K562 (cell line): Measurements from ENCODE around the gene SHISA8. TPM values are rescaled to one million over a fixed set of nuclear protein-coding genes. Genes with fewer than 3 reads are reported as not detected.
"Not testable (repeated sequence)": the region's sequence is repeated elsewhere in the genome, so short reads cannot be mapped to it uniquely, and the experiment has no call there.

ENCODE experiments used
- ATAC-seq: fragments of 200-7000 bp; cut with Tn5 transposase; 3 replicates; pipeline ENCODE4 v1.9.1; 2020; ENCODE audit warnings: moderate library complexity
- BruUV-seq: library from RNA; stranded (reverse); fragments of 400-500 nt; replicated peaks from 2 replicates; lab custom pipeline; 2021; lab: Mats Ljungman, UMichigan
- CTCF ChIA-PET: fragments of 300-600 bp; formaldehyde crosslinking; extraction: SDS; loops from one replicate; lab custom pipeline; 2021; ENCODE audit warnings: low intra/inter-chr PET ratio; lab: Yijun Ruan, JAX
- POLR2A ChIA-PET: fragments of 300-600, 350-650 bp; sonication (Branson Sonifier 250); formaldehyde crosslinking; extraction: SDS; loops from one replicate; lab custom pipeline; 2021; ENCODE audit warnings: antibody characterized with exemption, inconsistent platforms; lab: Yijun Ruan, JAX
- DNase-seq, 4 experiments: peaks; one replicate each; pipeline versions ENCODE4 v3.0.0 to v3.0.0-alpha.2; 2011 to 2018; ENCODE audit warnings: low spot score in 3 of 4, mixed read lengths in 3 of 4; ENCODE audit errors: extremely low read depth in 1 of 4
- FAIRE-seq: peaks from 2 replicates; lab custom pipeline; 2011; peaks lifted over from hg19 to GRCh38; lab: Jason Lieb, UNC
- H2AFZ ChIP-seq: 2 replicates; pipeline ENCODE4 v1.6.0; 2011; ENCODE audit warnings: low read depth, low read length, control low read depth, inconsistent platforms
- H3K27ac ChIP-seq: fragments of 200-600 bp; 3 replicates; pipeline ENCODE4 v1.8.0; 2011; ENCODE audit warnings: low read depth, mild to moderate bottlenecking, control low read depth, inconsistent platforms, low read length, moderate library complexity, mixed read lengths; ENCODE audit errors: extremely low read depth
- H3K27me3 ChIP-seq, 2 experiments: fragments of 300-600 bp in 1 of 2; 2 replicates in 1 of 2; 3 replicates in 1 of 2; pipeline versions ENCODE4 v1.6.0 to v1.8.0; 2011; ENCODE audit warnings: inconsistent platforms in 2 of 2, low read length in 2 of 2, mild to moderate bottlenecking in 1 of 2, mixed read lengths in 1 of 2, moderate library complexity in 1 of 2; ENCODE audit not compliant: control insufficient read depth in 2 of 2, insufficient read depth in 2 of 2
- H3K36me3 ChIP-seq: fragments of 300-600 bp; 3 replicates; pipeline ENCODE4 v1.8.0; 2011; ENCODE audit warnings: mild to moderate bottlenecking, low read length, inconsistent platforms; ENCODE audit not compliant: control insufficient read depth, insufficient read depth
- H3K4me1 ChIP-seq, 2 experiments: fragments of 200-600 bp in 1 of 2; replicated peaks in 1 of 2; 2 replicates in 1 of 2; 3 replicates in 1 of 2; pipeline versions ENCODE4 v1.5.1 to v1.8.0; 2011; ENCODE audit warnings: inconsistent platforms in 2 of 2, low read length in 2 of 2, mild to moderate bottlenecking in 1 of 2, mixed read lengths in 1 of 2, moderate library complexity in 1 of 2; ENCODE audit not compliant: control insufficient read depth in 2 of 2, insufficient read depth in 2 of 2
- H3K4me2 ChIP-seq: 2 replicates; pipeline ENCODE4 v1.6.1; 2011; ENCODE audit warnings: low read length, control low read depth, inconsistent platforms, mixed read lengths; ENCODE audit not compliant: insufficient read depth
- H3K4me3 ChIP-seq: fragments of 200-600 bp; sonication (generic), shearing (Covaris generic); 2 replicates; pipeline ENCODE4 v1.5.1; 2016; ENCODE audit warnings: control low read depth, inconsistent platforms
- H3K79me2 ChIP-seq: fragments of 200-600 bp; 3 replicates; pipeline ENCODE4 v1.8.0; 2011; ENCODE audit warnings: low read length, inconsistent platforms; ENCODE audit not compliant: control insufficient read depth, insufficient read depth
- H3K9ac ChIP-seq, 2 experiments: 2 replicates each; pipeline versions ENCODE4 v1.6.0 to v1.6.1; 2011; ENCODE audit warnings: low read depth in 2 of 2, low read length in 2 of 2, control low read depth in 1 of 2, inconsistent platforms in 1 of 2, mild to moderate bottlenecking in 1 of 2, mixed read lengths in 1 of 2; ENCODE audit not compliant: insufficient read depth in 1 of 2
- H3K9me1 ChIP-seq: one replicate; pipeline ENCODE4 v1.6.0; 2011; ENCODE audit warnings: inconsistent platforms, mild to moderate bottlenecking, low read length, moderate library complexity; ENCODE audit not compliant: control insufficient read depth, insufficient read depth
- H3K9me3 ChIP-seq: replicated peaks from 2 replicates; pipeline ENCODE4 v1.5.1; 2011; ENCODE audit warnings: low read depth, low read length, inconsistent platforms; ENCODE audit not compliant: control insufficient read depth, insufficient read depth
- H4K20me1 ChIP-seq: replicated peaks from 2 replicates; pipeline ENCODE4 v1.6.1; 2011; ENCODE audit warnings: low read length, inconsistent platforms, mixed read lengths; ENCODE audit not compliant: control insufficient read depth, insufficient read depth
- ASH1L ChIP-seq: fragments of 450-650 bp; IDR thresholded peaks from 2 replicates; pipeline ENCODE4 v1.6.1; 2018; ENCODE audit warnings: borderline replicate concordance, mild to moderate bottlenecking, low read depth; ENCODE audit not compliant: partially characterized antibody
- CSDE1 ChIP-seq, 2 experiments: fragments of 450-650 bp; IDR thresholded peaks; 2 replicates each; pipeline ENCODE4 v1.6.1; 2016; ENCODE audit warnings: mild to moderate bottlenecking in 1 of 2
- JUNB ChIP-seq: fragments of 450-650 bp; formaldehyde crosslinking; conservative IDR thresholded peaks from 2 replicates; pipeline ENCODE4 v1.4.0; 2020; ENCODE audit warnings: mild to moderate bottlenecking
- MTA1 ChIP-seq: fragments of 450-650 bp; IDR thresholded peaks from 2 replicates; pipeline ENCODE4 v1.6.1; 2017; ENCODE audit warnings: borderline replicate concordance
- WGBS: fragments of 100-300 bp; shearing (Covaris generic); methylation state at CpG from one replicate; pipeline ENCODE4 v1.1.6; 2016; ENCODE audit warnings: low coverage, mixed read lengths; ENCODE audit not compliant: insufficient coverage; ENCODE audit errors: missing lambda C conversion rate; 5-methylcytosine and 5-hydroxymethylcytosine counted together
- in situ Hi-C: fragments of 300-500 bp; cut with MboI; formaldehyde crosslinking; loops from 4 replicates; pipeline ENCODE4 v1.15.0; 2018; ENCODE audit warnings: inconsistent platforms, mixed read lengths
- intact Hi-C: fragments of 100-400 bp; cut with micrococcal nuclease; formaldehyde crosslinking; loops from 2 replicates; pipeline ENCODE4 v1.14.2; 2022
- polyA plus RNA-seq, 8 experiments: library from polyadenylated mRNA; depleted of rRNA in 4 of 8; stranded (reverse) in 5 of 8; unstranded in 3 of 8; fragments of >200 nt; fragmentation: Nextera tagmentation in 2 of 8; fragmentation: Illumina TruSeq in 1 of 8; extraction: Ambion mirVana in 2 of 8; extraction: Trizol in 1 of 8; gene quantifications; 2 replicates each; pipeline versions ENCODE4 v1.2.1 to v1.2.3, GENCODE V29; 2011 to 2014; ENCODE audit warnings: inconsistent platforms in 1 of 8, missing spikeins in 1 of 8
- total RNA-seq, 7 experiments: library from RNA; depleted of rRNA in 6 of 7; stranded (reverse); fragments of >200 nt in 6 of 7; fragmentation: Illumina TruSeq in 2 of 7; extraction: Trizol in 2 of 7; gene quantifications; 2 replicates each; pipeline versions ENCODE4 v1.2.1 to v1.2.3, GENCODE V29; 2011 to 2021; ENCODE audit warnings: low replicate concordance in 1 of 7
- TF ChIP-seq, protein P1 (sequence below): fragments of 250-450 bp; sonication (Bioruptor Pico); IDR thresholded peaks from 2 replicates; pipeline ENCODE4 v1.4.0; 2020

The SHISA8 gene
- total and polyA plus RNA-seq, 9 of the 15 experiments (the other 6 are each of a cell fraction or from before 2014, with no cell fraction given) = 0.07 to 3.3 (median 1.1) TPM; not detected in 4

DNA sequence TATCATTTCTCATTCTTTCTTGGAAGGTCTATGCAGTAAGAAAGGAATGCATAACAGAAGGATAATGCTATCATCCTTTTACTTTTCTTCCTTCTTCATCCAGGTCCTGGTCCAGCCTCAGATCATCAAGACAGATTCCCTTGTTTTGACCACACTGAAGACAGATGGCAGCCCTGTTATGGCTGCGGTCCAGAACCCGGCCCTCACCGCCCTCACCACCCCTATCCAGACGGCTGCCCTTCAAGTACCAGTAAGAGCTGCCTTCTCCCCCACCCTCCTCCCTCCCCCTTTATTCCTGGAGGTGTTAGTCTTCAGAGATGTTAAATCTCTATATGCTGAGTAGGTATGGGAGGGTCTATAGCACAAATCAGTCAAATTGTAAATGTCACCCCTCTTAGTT lies 44.1 kb downstream of the SHISA8 start (continued):
- TF ChIP-seq, protein P1, sequence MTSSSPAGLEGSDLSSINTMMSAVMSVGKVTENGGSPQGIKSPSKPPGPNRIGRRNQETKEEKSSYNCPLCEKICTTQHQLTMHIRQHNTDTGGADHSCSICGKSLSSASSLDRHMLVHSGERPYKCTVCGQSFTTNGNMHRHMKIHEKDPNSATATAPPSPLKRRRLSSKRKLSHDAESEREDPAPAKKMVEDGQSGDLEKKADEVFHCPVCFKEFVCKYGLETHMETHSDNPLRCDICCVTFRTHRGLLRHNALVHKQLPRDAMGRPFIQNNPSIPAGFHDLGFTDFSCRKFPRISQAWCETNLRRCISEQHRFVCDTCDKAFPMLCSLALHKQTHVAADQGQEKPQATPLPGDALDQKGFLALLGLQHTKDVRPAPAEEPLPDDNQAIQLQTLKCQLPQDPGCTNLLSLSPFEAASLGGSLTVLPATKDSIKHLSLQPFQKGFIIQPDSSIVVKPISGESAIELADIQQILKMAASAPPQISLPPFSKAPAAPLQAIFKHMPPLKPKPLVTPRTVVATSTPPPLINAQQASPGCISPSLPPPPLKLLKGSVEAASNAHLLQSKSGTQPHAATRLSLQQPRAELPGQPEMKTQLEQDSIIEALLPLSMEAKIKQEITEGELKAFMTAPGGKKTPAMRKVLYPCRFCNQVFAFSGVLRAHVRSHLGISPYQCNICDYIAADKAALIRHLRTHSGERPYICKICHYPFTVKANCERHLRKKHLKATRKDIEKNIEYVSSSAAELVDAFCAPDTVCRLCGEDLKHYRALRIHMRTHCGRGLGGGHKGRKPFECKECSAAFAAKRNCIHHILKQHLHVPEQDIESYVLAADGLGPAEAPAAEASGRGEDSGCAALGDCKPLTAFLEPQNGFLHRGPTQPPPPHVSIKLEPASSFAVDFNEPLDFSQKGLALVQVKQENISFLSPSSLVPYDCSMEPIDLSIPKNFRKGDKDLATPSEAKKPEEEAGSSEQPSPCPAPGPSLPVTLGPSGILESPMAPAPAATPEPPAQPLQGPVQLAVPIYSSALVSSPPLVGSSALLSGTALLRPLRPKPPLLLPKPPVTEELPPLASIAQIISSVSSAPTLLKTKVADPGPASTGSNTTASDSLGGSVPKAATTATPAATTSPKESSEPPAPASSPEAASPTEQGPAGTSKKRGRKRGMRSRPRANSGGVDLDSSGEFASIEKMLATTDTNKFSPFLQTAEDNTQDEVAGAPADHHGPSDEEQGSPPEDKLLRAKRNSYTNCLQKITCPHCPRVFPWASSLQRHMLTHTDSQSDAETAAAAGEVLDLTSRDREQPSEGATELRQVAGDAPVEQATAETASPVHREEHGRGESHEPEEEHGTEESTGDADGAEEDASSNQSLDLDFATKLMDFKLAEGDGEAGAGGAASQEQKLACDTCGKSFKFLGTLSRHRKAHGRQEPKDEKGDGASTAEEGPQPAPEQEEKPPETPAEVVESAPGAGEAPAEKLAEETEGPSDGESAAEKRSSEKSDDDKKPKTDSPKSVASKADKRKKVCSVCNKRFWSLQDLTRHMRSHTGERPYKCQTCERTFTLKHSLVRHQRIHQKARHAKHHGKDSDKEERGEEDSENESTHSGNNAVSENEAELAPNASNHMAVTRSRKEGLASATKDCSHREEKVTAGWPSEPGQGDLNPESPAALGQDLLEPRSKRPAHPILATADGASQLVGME (CRISPR knock-in tag) = no peak
- TF ChIP-seq CSDE1 (IDR thresholded peaks at IDR 0.05) (no peak), MTA1 (no peak), JUNB (CRISPR knock-in tag) (no peak), ASH1L (no peak)
- TF ChIP-seq, all 486 proteins: peak for 0

DNA sequence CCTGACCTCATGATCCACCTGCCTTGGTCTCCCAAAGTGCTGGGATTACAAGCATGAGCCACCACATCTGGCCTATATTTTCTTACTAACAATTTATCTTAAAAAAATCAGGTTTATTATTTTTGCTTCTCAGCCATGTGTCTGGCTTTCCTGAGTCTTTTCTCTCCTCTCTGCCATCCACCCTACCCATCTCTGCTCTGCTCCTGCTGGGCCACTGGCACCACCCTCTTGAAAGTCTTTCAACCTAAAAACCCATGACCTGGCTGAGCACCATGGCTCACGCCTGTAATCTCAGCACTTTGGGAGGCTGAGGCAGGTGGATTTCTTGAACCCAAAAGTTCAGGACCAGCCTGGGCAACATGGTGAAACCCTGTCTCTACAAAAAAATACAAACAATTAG lies 44.8 kb downstream of the SHISA8 start:
- FAIRE-seq, H3K27ac ChIP-seq, ATAC-seq, BruUV-seq, intact Hi-C loops, DNase-seq, POLR2A ChIA-PET, H3K9ac ChIP-seq, H2AFZ ChIP-seq, H3K9me1 ChIP-seq, H3K4me2 ChIP-seq, H3K4me1 ChIP-seq, H3K4me3 ChIP-seq, H3K27me3 ChIP-seq, in situ Hi-C loops, CTCF ChIA-PET, H3K9me3 ChIP-seq: not testable (repeated sequence)
- peaks cover 81% of the 10 kb centered on the region for H3K36me3 ChIP-seq
- 88% methylated on average over 1 of the region's 1 CpG for WGBS
- peaks cover 11% of the 10 kb centered on the region; the same call in 1 of the 2 replicates for H4K20me1 ChIP-seq
- H3K79me2 ChIP-seq = peaks cover 19% of the 10 kb centered on the region
